K562 (cell line): ENCODE results near the gene HUNK. TPM values are rescaled to one million over a fixed set of nuclear protein-coding genes. Genes with fewer than 3 reads are reported as not detected.

Experiments
- ATAC-seq: fragments of 200-7000 bp; cut with Tn5 transposase; 3 replicates; pipeline ENCODE4 v1.9.1; 2020; ENCODE audit warnings: moderate library complexity
- BruUV-seq: library from RNA; stranded (reverse); fragments of 400-500 nt; replicated peaks from 2 replicates; lab custom pipeline; 2021; lab: Mats Ljungman, UMichigan
- CTCF ChIA-PET: fragments of 300-600 bp; formaldehyde crosslinking; extraction: SDS; loops from one replicate; lab custom pipeline; 2021; ENCODE audit warnings: low intra/inter-chr PET ratio; lab: Yijun Ruan, JAX
- POLR2A ChIA-PET: fragments of 300-600, 350-650 bp; sonication (Branson Sonifier 250); formaldehyde crosslinking; extraction: SDS; loops from one replicate; lab custom pipeline; 2021; ENCODE audit warnings: antibody characterized with exemption, inconsistent platforms; lab: Yijun Ruan, JAX
- DNase-seq, 4 experiments: peaks; one replicate each; pipeline versions ENCODE4 v3.0.0 to v3.0.0-alpha.2; 2011 to 2018; ENCODE audit warnings: low spot score in 3 of 4, mixed read lengths in 3 of 4; ENCODE audit errors: extremely low read depth in 1 of 4
- FAIRE-seq: peaks from 2 replicates; lab custom pipeline; 2011; peaks lifted over from hg19 to GRCh38; lab: Jason Lieb, UNC
- H2AFZ ChIP-seq: 2 replicates; pipeline ENCODE4 v1.6.0; 2011; ENCODE audit warnings: low read depth, low read length, control low read depth, inconsistent platforms
- H3K27ac ChIP-seq: fragments of 200-600 bp; 3 replicates; pipeline ENCODE4 v1.8.0; 2011; ENCODE audit warnings: low read depth, mild to moderate bottlenecking, control low read depth, inconsistent platforms, low read length, moderate library complexity, mixed read lengths; ENCODE audit errors: extremely low read depth
- H3K27me3 ChIP-seq, 2 experiments: fragments of 300-600 bp in 1 of 2; 2 replicates in 1 of 2; 3 replicates in 1 of 2; pipeline versions ENCODE4 v1.6.0 to v1.8.0; 2011; ENCODE audit warnings: inconsistent platforms in 2 of 2, low read length in 2 of 2, mild to moderate bottlenecking in 1 of 2, mixed read lengths in 1 of 2, moderate library complexity in 1 of 2; ENCODE audit not compliant: control insufficient read depth in 2 of 2, insufficient read depth in 2 of 2
- H3K36me3 ChIP-seq: fragments of 300-600 bp; 3 replicates; pipeline ENCODE4 v1.8.0; 2011; ENCODE audit warnings: mild to moderate bottlenecking, low read length, inconsistent platforms; ENCODE audit not compliant: control insufficient read depth, insufficient read depth
- H3K4me1 ChIP-seq, 2 experiments: fragments of 200-600 bp in 1 of 2; replicated peaks in 1 of 2; 2 replicates in 1 of 2; 3 replicates in 1 of 2; pipeline versions ENCODE4 v1.5.1 to v1.8.0; 2011; ENCODE audit warnings: inconsistent platforms in 2 of 2, low read length in 2 of 2, mild to moderate bottlenecking in 1 of 2, mixed read lengths in 1 of 2, moderate library complexity in 1 of 2; ENCODE audit not compliant: control insufficient read depth in 2 of 2, insufficient read depth in 2 of 2
- H3K4me2 ChIP-seq: 2 replicates; pipeline ENCODE4 v1.6.1; 2011; ENCODE audit warnings: low read length, control low read depth, inconsistent platforms, mixed read lengths; ENCODE audit not compliant: insufficient read depth
- H3K4me3 ChIP-seq: fragments of 200-600 bp; sonication (generic), shearing (Covaris generic); 2 replicates; pipeline ENCODE4 v1.5.1; 2016; ENCODE audit warnings: control low read depth, inconsistent platforms
- H3K79me2 ChIP-seq: fragments of 200-600 bp; 3 replicates; pipeline ENCODE4 v1.8.0; 2011; ENCODE audit warnings: low read length, inconsistent platforms; ENCODE audit not compliant: control insufficient read depth, insufficient read depth
- H3K9ac ChIP-seq, 2 experiments: 2 replicates each; pipeline versions ENCODE4 v1.6.0 to v1.6.1; 2011; ENCODE audit warnings: low read depth in 2 of 2, low read length in 2 of 2, control low read depth in 1 of 2, inconsistent platforms in 1 of 2, mild to moderate bottlenecking in 1 of 2, mixed read lengths in 1 of 2; ENCODE audit not compliant: insufficient read depth in 1 of 2
- H3K9me1 ChIP-seq: one replicate; pipeline ENCODE4 v1.6.0; 2011; ENCODE audit warnings: inconsistent platforms, mild to moderate bottlenecking, low read length, moderate library complexity; ENCODE audit not compliant: control insufficient read depth, insufficient read depth
- H3K9me3 ChIP-seq: replicated peaks from 2 replicates; pipeline ENCODE4 v1.5.1; 2011; ENCODE audit warnings: low read depth, low read length, inconsistent platforms; ENCODE audit not compliant: control insufficient read depth, insufficient read depth
- H4K20me1 ChIP-seq: replicated peaks from 2 replicates; pipeline ENCODE4 v1.6.1; 2011; ENCODE audit warnings: low read length, inconsistent platforms, mixed read lengths; ENCODE audit not compliant: control insufficient read depth, insufficient read depth
- SRF ChIP-seq, 2 experiments: fragments of 250-450, 450-650 bp in 1 of 2; sonication (Bioruptor Pico) in 1 of 2; sonication (generic) in 1 of 2; formaldehyde crosslinking; IDR thresholded peaks; 2 replicates each; pipeline versions ENCODE4 v1.5.0 to v1.5.1; 2020 to 2022; ENCODE audit warnings: mild to moderate bottlenecking in 1 of 2, missing genetic modification reagents in 1 of 2
- ZNF134 ChIP-seq: fragments of 250-450 bp; sonication (Bioruptor Pico); conservative IDR thresholded peaks from 2 replicates; pipeline ENCODE4 v1.4.0; 2020
- WGBS: fragments of 100-300 bp; shearing (Covaris generic); methylation state at CpG from one replicate; pipeline ENCODE4 v1.1.6; 2016; ENCODE audit warnings: low coverage, mixed read lengths; ENCODE audit not compliant: insufficient coverage; ENCODE audit errors: missing lambda C conversion rate; 5-methylcytosine and 5-hydroxymethylcytosine counted together
- in situ Hi-C: fragments of 300-500 bp; cut with MboI; formaldehyde crosslinking; loops from 4 replicates; pipeline ENCODE4 v1.15.0; 2018; ENCODE audit warnings: inconsistent platforms, mixed read lengths
- intact Hi-C: fragments of 100-400 bp; cut with micrococcal nuclease; formaldehyde crosslinking; loops from 2 replicates; pipeline ENCODE4 v1.14.2; 2022
- polyA plus RNA-seq, 8 experiments: library from polyadenylated mRNA; depleted of rRNA in 4 of 8; stranded (reverse) in 5 of 8; unstranded in 3 of 8; fragments of >200 nt; fragmentation: Nextera tagmentation in 2 of 8; fragmentation: Illumina TruSeq in 1 of 8; extraction: Ambion mirVana in 2 of 8; extraction: Trizol in 1 of 8; gene quantifications; 2 replicates each; pipeline versions ENCODE4 v1.2.1 to v1.2.3, GENCODE V29; 2011 to 2014; ENCODE audit warnings: inconsistent platforms in 1 of 8, missing spikeins in 1 of 8
- total RNA-seq, 7 experiments: library from RNA; depleted of rRNA in 6 of 7; stranded (reverse); fragments of >200 nt in 6 of 7; fragmentation: Illumina TruSeq in 2 of 7; extraction: Trizol in 2 of 7; gene quantifications; 2 replicates each; pipeline versions ENCODE4 v1.2.1 to v1.2.3, GENCODE V29; 2011 to 2021; ENCODE audit warnings: low replicate concordance in 1 of 7
- TF ChIP-seq, protein P1 (sequence below): IDR thresholded peaks from 2 replicates; pipeline ENCODE4 v1.6.1; 2016; ENCODE audit warnings: missing genetic modification characterization, missing compliant biosample characterization

HUNK gene
- total and polyA plus RNA-seq, 9 of the 15 experiments (the other 6 are each of a cell fraction or from before 2014, with no cell fraction given), result not detected

- Histone ChIP-seq H3K36me3 (no peaks in the 10 kb centered on the region), H3K9ac (no peak overlapping the region), H3K27ac (no peak overlapping the region), H4K20me1 (0 out of 2 replicates have a peak, but pooled peaks cover 3% of the 10 kb centered on the region), H2AFZ (no peak overlapping the region), H3K79me2 (no peaks in the 10 kb centered on the region), H3K4me3 (no peak overlapping the region), H3K9me1 (no peaks in the 10 kb centered on the region), H3K4me1 (no peaks in the 10 kb centered on the region), H3K9me3 (no peaks in the 10 kb centered on the region), H3K4me2 (no peak overlapping the region), H3K27me3 (peaks cover 2 to 28% of the 10 kb centered on the region in 2 experiments; a peak in 4 of 5 replicates)
- DNase-seq (no peak), ATAC-seq (peak; percentile 63), FAIRE-seq (no peak)
- in situ Hi-C loops (no loop called here), intact Hi-C loops (no loop called here)
- WGBS, result 1% methylated on average over 9 of the region's 9 CpGs
- no peak for TF ChIP-seq ZNF134 (CRISPR knock-in tag)
- POLR2A ChIA-PET, result interaction anchor here (0.6 to 2.0 kb wide), 3 partner anchors 9 to 1844 kb away, joined by 3 to 5 read pairs (median 3); no protein-coding TSS in a partner anchor
- BruUV-seq, result no TSS peak
- CTCF ChIA-PET, result no interaction called here
These were observed 114.9 kb downstream of the HUNK start for GRCh38 chr21:31987696-31988095.

DNA sequence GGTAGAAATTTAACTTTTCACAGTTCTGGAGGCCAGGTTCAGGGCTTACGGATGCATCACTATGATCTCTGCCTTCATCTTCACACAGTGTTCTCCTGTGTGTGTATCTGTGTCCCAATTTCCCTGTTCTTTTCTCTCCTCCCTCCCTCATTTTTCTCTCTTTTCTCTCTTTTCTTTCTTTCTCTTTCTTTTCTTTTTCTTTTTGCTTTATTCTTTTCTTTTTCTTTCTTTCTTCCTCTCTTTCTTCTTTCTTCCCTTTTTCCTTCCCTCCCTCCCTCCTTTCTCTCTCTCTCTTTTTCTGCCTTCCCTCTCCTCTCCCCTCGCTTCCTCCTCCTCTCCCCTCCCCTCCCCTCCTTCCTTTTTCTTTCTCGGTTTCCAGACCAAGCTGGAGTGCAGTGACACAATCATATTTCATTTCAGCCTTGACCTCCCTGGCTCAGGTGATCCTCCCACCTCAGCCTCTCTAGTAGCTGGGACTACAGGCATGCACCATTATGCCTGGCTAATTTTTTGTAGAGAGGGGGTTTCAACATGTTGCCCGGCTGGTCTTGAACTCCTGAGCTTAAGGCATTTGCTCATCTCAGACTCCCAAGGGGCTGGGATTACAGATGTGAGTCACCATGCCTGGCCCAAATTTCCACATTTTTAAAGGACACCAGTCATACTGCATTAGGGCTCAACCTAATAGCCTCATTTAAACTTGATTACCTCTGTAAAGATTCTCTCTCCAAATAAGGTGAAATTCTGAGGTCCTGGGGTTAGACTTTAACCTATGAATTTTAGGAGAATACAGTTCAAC lies 115.9 kb downstream of the HUNK start:
- no peak overlapping the region for H2AFZ ChIP-seq
- ChIA-PET CTCF (no interaction called here), POLR2A (interaction anchor here (0.6 kb wide), 2 partner anchors 91 to 1843 kb away, joined by 3 read pairs; no protein-coding TSS in a partner anchor)
- no TSS peak for BruUV-seq
- H3K4me3 ChIP-seq, result no peak overlapping the region
- no peaks in the 10 kb centered on the region for H3K79me2 ChIP-seq
- no peak overlapping the region for H3K4me2 ChIP-seq
- no peak for DNase-seq
- H3K27me3 ChIP-seq, result peaks cover 8 to 37% of the 10 kb centered on the region in 2 experiments; a peak in 4 of 5 replicates
- H3K9me1 ChIP-seq, result no peaks in the 10 kb centered on the region
- no peak for ATAC-seq
- H3K9ac ChIP-seq, result no peak overlapping the region
- TF ChIP-seq, protein P1, sequence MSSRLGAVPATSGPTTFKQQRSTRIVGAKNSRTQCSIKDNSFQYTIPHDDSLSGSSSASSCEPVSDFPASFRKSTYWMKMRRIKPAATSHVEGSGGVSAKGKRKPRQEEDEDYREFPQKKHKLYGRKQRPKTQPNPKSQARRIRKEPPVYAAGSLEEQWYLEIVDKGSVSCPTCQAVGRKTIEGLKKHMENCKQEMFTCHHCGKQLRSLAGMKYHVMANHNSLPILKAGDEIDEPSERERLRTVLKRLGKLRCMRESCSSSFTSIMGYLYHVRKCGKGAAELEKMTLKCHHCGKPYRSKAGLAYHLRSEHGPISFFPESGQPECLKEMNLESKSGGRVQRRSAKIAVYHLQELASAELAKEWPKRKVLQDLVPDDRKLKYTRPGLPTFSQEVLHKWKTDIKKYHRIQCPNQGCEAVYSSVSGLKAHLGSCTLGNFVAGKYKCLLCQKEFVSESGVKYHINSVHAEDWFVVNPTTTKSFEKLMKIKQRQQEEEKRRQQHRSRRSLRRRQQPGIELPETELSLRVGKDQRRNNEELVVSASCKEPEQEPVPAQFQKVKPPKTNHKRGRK (tag), result peak; percentile 91
- no peak for TF ChIP-seq SRF (CRISPR knock-in tag; IDR thresholded peaks at IDR 0.05)
- H3K27ac ChIP-seq, result no peak overlapping the region
- 1% methylated on average over 3 of the region's 4 CpGs for WGBS
- in situ Hi-C loops (no loop called here), intact Hi-C loops (no loop called here)
- no peaks in the 10 kb centered on the region for H3K36me3 ChIP-seq
- no peak for FAIRE-seq
- H3K4me1 ChIP-seq, result no peaks in the 10 kb centered on the region
- 0 out of 2 replicates have a peak, but pooled peaks cover 3% of the 10 kb centered on the region for H4K20me1 ChIP-seq
- H3K9me3 ChIP-seq, result no peaks in the 10 kb centered on the region
